K562 (cell line): ENCODE measurements around the gene TMA7B. TPM values are rescaled to one million over a fixed set of nuclear protein-coding genes. Genes with fewer than 3 reads are reported as not detected.

Experiments
- ARNT ChIP-seq, 2 experiments: fragments of 450-650 bp; IDR thresholded peaks; 2 replicates each; pipeline ENCODE4 v1.6.1; 2016; ENCODE audit warnings: mild to moderate bottlenecking in 1 of 2
- E2F5 ChIP-seq: sonication (generic); formaldehyde crosslinking; IDR thresholded peaks from 2 replicates; pipeline ENCODE4 v1.8.0; 2022; ENCODE audit warnings: mild to moderate bottlenecking, missing genetic modification reagents
- FOSL1 ChIP-seq: fragments of 200-800 bp; sonication (Bioruptor generic); conservative IDR thresholded peaks from 2 replicates; pipeline ENCODE4 v1.6.1; 2016; ENCODE audit warnings: missing genetic modification characterization, missing compliant biosample characterization
- GMEB1 ChIP-seq: fragments of 250-450 bp; sonication (Bioruptor Pico); IDR thresholded peaks from 2 replicates; pipeline ENCODE4 v1.4.0; 2020; ENCODE audit warnings: mild to moderate bottlenecking
- HDAC3 ChIP-seq: fragments of 450-650 bp; IDR thresholded peaks from 2 replicates; pipeline ENCODE4 v1.6.1; 2018; ENCODE audit warnings: borderline replicate concordance, mild to moderate bottlenecking, moderate library complexity; ENCODE audit not compliant: partially characterized antibody
- HMG20A ChIP-seq: fragments of 450-650 bp; formaldehyde crosslinking; conservative IDR thresholded peaks from 2 replicates; pipeline ENCODE4 v1.4.0; 2020; ENCODE audit warnings: mild to moderate bottlenecking, mixed read lengths
- MTA1 ChIP-seq: fragments of 450-650 bp; IDR thresholded peaks from 2 replicates; pipeline ENCODE4 v1.6.1; 2017; ENCODE audit warnings: borderline replicate concordance
- NKRF ChIP-seq: fragments of 450-650 bp; IDR thresholded peaks from 2 replicates; pipeline ENCODE4 v1.6.1; 2016; ENCODE audit warnings: borderline replicate concordance
- NONO ChIP-seq, 2 experiments: fragments of 200-400 bp in 1 of 2; fragments of 450-650 bp in 1 of 2; formaldehyde crosslinking in 1 of 2; IDR thresholded peaks; 2 replicates each; pipeline ENCODE4 v1.6.1; 2017; ENCODE audit warnings: low read depth in 2 of 2, mild to moderate bottlenecking in 2 of 2, moderate library complexity in 2 of 2, low read length in 1 of 2
- NUFIP1 ChIP-seq: fragments of 450-650 bp; IDR thresholded peaks from 2 replicates; pipeline ENCODE4 v1.6.1; 2018; ENCODE audit not compliant: partially characterized antibody
- PBX2 ChIP-seq, 2 experiments: IDR thresholded peaks in 1 of 2; conservative IDR thresholded peaks in 1 of 2; 2 replicates each; pipeline ENCODE4 v1.6.1; 2016; ENCODE audit warnings: low read depth in 2 of 2, mild to moderate bottlenecking in 1 of 2, missing compliant biosample characterization in 1 of 2, missing genetic modification characterization in 1 of 2, moderate library complexity in 1 of 2
- PHB2 ChIP-seq: fragments of 450-650 bp; IDR thresholded peaks from 2 replicates; pipeline ENCODE4 v1.6.1; 2017; ENCODE audit warnings: low read depth
- POLR3A ChIP-seq: IDR thresholded peaks from 2 replicates; pipeline ENCODE4 v1.6.1; 2011; ENCODE audit warnings: borderline replicate concordance, mild to moderate bottlenecking, moderate library complexity; ENCODE audit not compliant: insufficient read length, insufficient read depth; ENCODE audit errors: extremely low read depth
- SP2 ChIP-seq: IDR thresholded peaks from 2 replicates; pipeline ENCODE4 v1.6.1; 2011; ENCODE audit warnings: mild to moderate bottlenecking, low read depth, low read length, moderate library complexity; ENCODE audit not compliant: poor library complexity, severe bottlenecking; ENCODE audit errors: extremely low read depth
- ZBTB12 ChIP-seq: fragments of 250-450 bp; sonication (Bioruptor Pico); IDR thresholded peaks from 2 replicates; pipeline ENCODE4 v1.4.0; 2020
- ZEB2 ChIP-seq: fragments of 450-650 bp; IDR thresholded peaks from 2 replicates; pipeline ENCODE4 v1.6.1; 2016
- ZNF41 ChIP-seq: fragments of 250-450 bp; sonication (Bioruptor Pico); conservative IDR thresholded peaks from 2 replicates; pipeline ENCODE4 v1.4.0; 2020; ENCODE audit warnings: mild to moderate bottlenecking
- ZNF436 ChIP-seq: fragments of 250-450, 450-650 bp; sonication (Bioruptor Pico); formaldehyde crosslinking; IDR thresholded peaks from 2 replicates; pipeline ENCODE4 v1.7.0; 2020; ENCODE audit warnings: mild to moderate bottlenecking
- ZNF584 ChIP-seq: fragments of 200-800 bp; sonication (Bioruptor generic); IDR thresholded peaks from 2 replicates; pipeline ENCODE4 v1.6.1; 2016; ENCODE audit warnings: low read depth, mild to moderate bottlenecking, missing genetic modification characterization, missing compliant biosample characterization
- polyA plus RNA-seq, 8 experiments: library from polyadenylated mRNA; depleted of rRNA in 4 of 8; stranded (reverse) in 5 of 8; unstranded in 3 of 8; fragments of >200 nt; fragmentation: Nextera tagmentation in 2 of 8; fragmentation: Illumina TruSeq in 1 of 8; extraction: Ambion mirVana in 2 of 8; extraction: Trizol in 1 of 8; gene quantifications; 2 replicates each; pipeline versions ENCODE4 v1.2.1 to v1.2.3, GENCODE V29; 2011 to 2014; ENCODE audit warnings: inconsistent platforms in 1 of 8, missing spikeins in 1 of 8
- total RNA-seq, 7 experiments: library from RNA; depleted of rRNA in 6 of 7; stranded (reverse); fragments of >200 nt in 6 of 7; fragmentation: Illumina TruSeq in 2 of 7; extraction: Trizol in 2 of 7; gene quantifications; 2 replicates each; pipeline versions ENCODE4 v1.2.1 to v1.2.3, GENCODE V29; 2011 to 2021; ENCODE audit warnings: low replicate concordance in 1 of 7

Gene TMA7B
- total and polyA plus RNA-seq, 9 of the 15 experiments (the other 6 are each of a cell fraction or from before 2014, with no cell fraction given), result 5.6 to 14.2 (median 11.8) TPM

- TF ChIP-seq POLR3A (no peak), SP2 (no peak), HMG20A (CRISPR knock-in tag) (no peak), ZNF584 (peak; percentile 62; the same call in 1 of the 2 replicates), ARNT (IDR thresholded peaks at IDR 0.05) (no peak), PHB2 (no peak), FOSL1 (tag) (no peak; the same call in 1 of the 2 replicates), ZNF41 (no peak), NONO (IDR thresholded peaks at IDR 0.05; ENCODE audit: low read depth in 2 of 2, low read length in 1 of 2) (no peak), GMEB1 (CRISPR knock-in tag) (no peak), ZBTB12 (CRISPR knock-in tag) (no peak), MTA1 (no peak), NKRF (no peak), ZNF436 (CRISPR knock-in tag) (no peak), E2F5 (CRISPR knock-in tag) (no peak), ZEB2 (peak; percentile 14; the same call in 1 of the 2 replicates), NUFIP1 (no peak), PBX2 (CRISPR knock-in tag; IDR thresholded peaks at IDR 0.05; ENCODE audit: low read depth) (no peak), PBX2 (tag; conservative IDR thresholded peaks at IDR 0.05; ENCODE audit: low read depth) (no peak), HDAC3 (no peak)
Measured at GRCh38 chr22:39988386-39989114, 28.4 kb downstream of the TMA7B start (continued).
